GM21576 (cell line): ENCODE results near the gene BANK1.
A peak's percentile ranks its signal among the peaks of the same experiment; 100 is the strongest.

Experiments used
- ATAC-seq: cut with Tn5 transposase; IDR thresholded peaks from one replicate; pipeline ENCODE4 v1.9.1; 2021; ENCODE audit warnings: mild to moderate bottlenecking, moderate library complexity; ENCODE audit not compliant: unreplicated experiment

Gene BANK1

DNA sequence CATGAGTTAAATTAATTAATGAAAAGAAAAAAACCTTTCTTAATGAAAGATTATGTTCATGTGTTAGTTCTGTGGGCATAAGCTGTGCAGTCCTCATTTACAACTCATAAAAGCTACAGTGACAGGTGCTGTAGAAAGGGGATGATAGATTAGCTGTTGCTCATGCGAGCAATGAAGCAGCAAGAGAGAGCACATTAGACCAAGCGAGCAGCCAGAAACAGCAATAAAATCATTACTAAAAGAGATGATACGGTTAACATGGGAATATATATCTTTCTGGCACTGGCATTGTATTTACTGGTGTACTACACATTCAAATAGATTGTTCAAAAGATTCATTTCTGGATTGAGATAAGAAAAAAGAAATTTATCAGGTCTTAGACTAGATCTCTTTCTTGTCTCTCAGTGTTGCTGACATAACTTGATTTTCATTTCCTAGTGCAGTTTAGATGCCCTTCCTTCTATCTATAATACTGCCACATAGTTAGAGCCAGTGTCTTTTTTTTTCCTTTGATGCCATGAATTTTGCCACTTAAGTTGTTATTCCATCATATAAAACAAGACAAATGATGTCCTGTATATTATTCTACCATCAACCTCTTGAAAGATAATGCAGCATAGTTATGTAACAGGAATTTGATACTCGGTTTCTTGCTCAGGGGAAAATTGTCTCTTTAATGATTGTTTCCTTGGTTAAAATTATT is 164.6 kb downstream of the BANK1 start:
- no peak for ATAC-seq

DNA sequence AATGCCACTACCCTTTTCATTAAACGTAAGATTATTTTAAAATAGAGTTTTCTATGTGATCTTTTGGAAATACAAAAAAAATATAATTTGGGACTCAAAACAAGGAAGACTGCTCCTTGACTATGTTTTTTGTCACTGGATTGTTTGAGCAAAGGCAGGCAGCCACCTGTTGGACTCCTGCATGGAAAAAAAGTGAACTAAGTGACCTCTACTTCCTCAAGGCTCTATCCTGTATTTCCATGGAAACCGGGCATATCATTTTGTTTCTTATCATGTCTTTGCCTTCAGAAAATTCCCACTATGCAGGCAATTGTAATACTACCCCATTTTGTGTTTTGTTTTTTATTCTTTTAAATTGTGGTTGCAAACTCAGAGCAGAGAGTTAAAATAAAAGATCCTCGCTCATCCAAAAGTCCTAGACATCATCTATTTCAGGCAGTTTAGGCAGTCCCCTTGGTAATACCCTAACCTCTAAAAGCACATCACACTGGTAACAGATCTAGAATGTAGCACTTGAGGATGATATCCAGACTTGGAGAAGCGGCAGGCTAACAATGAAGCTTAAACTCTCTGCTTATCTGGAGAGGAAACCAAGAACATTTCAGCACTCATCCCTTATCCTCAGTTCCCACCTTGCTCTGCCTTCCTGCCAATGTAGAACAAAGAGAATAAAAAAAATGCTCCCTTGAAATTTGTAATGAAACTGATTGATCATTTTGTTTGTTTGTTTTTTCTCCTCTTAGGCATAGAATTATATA is 165.7 kb downstream of the BANK1 start:
- ATAC-seq, result no peak

DNA sequence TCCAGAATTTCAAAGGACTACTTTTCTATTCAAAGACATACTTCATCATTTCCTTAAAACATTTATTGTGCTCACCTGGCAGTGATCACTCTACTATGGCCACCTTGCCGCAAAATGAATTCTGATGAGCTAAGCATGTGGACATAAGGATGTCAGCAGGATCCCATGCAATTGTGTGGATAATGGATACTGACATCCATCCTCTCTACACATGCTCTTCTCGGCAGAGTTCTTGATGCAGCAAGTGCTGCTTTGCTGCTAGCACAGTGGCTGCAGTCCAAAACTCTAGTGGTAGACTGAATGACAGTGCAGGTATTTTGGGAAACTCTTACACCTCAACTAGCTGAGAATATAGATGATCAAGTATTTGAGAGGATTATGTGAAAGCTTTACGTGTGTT is 168.0 kb downstream of the BANK1 start:
- no peak for ATAC-seq

DNA sequence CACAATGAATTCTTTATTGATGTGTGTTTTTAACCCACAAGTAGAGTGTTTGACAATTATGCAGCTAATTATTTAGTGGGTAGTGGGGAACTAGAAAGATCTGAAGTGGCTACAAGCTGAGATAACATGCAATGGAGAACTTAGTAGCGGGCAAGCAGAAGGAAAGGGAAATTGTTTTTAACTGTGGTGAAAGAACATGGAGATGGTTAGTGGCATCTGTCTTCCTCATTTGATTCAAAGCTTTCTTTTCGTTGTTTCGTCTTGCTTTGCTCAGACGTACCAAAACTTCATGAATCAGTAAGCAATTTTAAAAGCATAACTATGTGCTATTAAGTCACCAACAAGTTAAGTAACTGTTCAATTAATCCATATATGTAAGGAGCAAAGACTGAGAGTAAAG is 169.9 kb downstream of the BANK1 start:
- no peak for ATAC-seq

DNA sequence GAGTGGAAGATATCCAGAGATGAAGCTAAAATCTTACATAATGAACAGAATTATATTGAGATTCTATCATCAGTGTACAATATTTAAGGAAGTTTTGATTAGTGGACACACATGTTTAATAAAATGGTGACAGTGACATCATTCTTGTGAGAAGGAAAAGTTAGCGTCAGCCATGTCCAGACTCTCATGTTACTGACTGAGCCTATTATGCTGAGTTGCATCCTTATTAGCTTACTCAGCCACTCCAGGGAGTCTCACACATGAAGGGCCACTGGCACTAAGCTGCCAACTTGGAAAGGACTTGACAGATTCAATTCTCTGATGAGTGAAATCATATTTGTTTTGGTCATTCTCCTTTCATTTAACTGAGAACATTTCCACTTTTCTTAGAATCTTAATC is 170.6 kb downstream of the BANK1 start:
- no peak for ATAC-seq

DNA sequence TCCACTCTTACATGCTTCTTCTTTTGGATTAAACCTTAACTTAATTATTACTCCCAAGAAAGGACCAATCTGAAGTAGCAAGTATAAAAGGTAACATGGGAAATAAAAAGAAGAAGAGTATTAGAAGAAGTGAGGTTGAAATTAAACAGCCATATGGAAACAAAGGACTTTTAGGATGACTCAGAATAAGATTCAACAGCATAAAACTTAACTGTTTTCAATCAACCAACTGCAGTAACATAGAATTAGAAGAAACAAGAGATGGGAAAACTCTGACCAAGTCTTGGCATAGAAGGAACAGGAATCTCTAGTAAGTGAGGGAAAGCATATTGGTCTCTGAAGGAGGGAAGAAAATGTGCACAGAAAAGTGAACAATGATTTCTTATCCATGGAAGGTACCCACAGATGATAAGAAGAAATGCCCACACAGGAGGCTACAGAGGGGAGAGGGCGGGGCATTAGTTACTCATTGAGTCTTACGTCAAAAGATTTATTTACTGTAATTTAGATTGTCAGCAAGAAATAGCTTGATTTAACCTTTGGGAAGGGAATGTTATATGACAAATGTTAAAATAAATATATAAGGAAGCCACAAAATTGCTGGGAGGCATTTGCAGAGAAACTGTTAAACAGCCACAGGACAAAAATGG is 177.3 kb downstream of the BANK1 start:
- no peak for ATAC-seq

GRCh38 chr4:101968364-101968763 is 177.8 kb downstream of the BANK1 start:
- no peak for ATAC-seq

GRCh38 chr4:101969965-101970364 is 179.4 kb downstream of the BANK1 start:
- ATAC-seq, result no peak

DNA sequence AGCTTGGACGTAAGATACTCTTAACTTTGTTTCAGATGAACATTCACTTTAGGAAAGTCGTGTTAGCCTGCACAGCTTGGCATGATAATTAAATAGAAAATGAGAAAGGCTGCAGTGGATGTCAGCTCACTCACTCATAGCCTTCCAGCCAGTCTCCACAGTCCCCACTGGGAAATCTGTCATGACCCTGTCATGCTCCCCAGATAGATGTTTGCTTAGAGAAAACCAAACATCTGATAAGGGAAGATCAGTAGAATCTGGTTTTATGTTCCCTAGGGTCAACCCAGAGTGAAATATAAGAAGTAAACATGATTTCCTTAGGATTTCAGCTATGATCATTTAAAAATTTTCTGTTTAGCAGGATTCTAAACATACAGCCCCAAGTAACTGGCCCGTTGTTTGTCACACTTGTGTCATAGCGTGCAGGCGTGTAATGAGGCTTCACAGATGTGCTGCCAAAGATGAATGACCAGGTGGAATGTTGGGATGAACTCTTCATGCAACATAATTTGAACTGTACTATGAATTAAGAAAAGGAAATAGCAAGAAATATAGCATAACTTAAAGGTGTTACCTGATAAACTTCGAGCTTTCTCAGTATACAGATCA is 180.1 kb downstream of the BANK1 start:
- ATAC-seq, result no peak

- ATAC-seq, result no peak
Observed at GRCh38 chr4:101972791-101973190, 182.3 kb downstream of the BANK1 start.

DNA sequence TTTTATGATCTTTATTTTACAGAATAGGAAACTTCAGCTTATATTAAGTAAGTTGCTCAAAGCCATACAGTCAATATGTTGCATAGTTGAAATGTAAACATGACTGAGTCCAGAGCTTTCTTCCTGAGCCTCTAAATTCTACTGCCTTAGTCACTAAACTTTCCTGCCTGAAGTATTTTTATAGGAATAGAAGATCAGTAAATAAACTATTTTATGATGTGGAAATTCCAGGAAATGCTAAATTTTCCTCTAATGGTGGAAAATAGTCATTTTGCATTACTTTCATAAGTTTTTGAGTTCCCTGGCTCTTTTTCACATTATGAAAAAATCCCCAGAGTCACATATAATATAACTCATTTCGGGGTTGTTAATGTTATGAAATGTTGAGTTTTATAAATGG is 182.8 kb downstream of the BANK1 start:
- ATAC-seq, result no peak

DNA sequence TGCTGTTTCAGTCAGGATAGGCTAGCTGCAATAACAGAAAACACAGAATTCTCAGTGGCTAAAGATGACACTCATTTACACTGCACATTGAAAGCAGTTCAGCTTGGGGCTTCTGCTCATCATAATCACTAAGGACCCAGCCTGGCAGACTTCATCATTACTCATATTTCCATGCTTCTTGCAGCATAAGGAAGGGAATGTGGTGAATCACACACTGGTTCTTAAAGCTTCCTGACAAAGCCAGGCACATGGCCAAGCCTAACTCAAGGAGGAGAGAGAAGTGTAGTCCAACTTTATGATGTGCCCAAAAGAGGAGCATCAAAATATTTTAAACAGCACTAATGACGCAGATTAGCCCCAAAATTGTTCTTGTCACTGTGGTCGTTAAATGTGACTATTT is 186.5 kb downstream of the BANK1 start:
- ATAC-seq, result no peak

GRCh38 chr4:101981756-101982155 is 191.2 kb downstream of the BANK1 start:
- no peak for ATAC-seq

DNA sequence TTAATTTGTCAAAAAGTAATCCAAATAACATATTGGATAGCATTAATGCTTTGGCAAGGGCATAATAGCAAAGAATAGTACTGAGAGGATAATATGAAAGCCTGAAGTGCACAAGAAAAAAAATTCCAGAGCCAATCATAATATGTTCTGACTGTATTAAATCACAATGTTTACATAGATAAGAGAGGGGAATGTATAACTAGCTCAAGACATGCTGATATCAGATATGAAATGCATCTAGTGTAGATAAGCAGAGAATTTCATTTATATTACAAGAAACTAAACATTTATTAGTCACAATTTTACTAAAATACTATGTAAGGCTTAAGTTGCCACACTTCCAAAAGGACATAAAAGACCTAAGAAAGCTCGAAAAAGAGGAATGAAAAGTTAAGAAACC is 193.3 kb downstream of the BANK1 start:
- ATAC-seq, result no peak

GRCh38 chr4:101987623-101988243 is 197.2 kb downstream of the BANK1 start:
- ATAC-seq, result peak; percentile 85

GRCh38 chr4:101989551-101989950 is 199.0 kb downstream of the BANK1 start:
- ATAC-seq, result no peak

DNA sequence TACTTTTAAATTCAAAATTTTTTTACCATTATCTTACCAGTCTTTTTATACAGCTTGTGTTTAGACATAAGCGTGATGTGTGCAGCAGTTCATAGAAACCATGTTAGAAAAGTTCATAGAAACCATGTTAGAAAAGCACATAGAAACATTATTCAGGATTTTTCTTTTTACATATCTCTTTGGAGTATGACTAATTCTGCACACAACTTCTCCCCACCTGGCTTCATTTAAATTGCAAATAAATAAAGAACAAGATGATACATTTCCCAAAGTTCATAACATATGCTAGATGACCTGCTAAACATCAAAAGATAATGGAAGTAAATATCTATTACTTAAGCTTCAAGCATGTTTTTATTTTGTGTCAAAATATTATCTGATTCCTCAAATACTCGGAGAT is 201.9 kb downstream of the BANK1 start:
- no peak for ATAC-seq

GRCh38 chr4:101993002-101993841 is 202.7 kb downstream of the BANK1 start:
- ATAC-seq, result no peak

DNA sequence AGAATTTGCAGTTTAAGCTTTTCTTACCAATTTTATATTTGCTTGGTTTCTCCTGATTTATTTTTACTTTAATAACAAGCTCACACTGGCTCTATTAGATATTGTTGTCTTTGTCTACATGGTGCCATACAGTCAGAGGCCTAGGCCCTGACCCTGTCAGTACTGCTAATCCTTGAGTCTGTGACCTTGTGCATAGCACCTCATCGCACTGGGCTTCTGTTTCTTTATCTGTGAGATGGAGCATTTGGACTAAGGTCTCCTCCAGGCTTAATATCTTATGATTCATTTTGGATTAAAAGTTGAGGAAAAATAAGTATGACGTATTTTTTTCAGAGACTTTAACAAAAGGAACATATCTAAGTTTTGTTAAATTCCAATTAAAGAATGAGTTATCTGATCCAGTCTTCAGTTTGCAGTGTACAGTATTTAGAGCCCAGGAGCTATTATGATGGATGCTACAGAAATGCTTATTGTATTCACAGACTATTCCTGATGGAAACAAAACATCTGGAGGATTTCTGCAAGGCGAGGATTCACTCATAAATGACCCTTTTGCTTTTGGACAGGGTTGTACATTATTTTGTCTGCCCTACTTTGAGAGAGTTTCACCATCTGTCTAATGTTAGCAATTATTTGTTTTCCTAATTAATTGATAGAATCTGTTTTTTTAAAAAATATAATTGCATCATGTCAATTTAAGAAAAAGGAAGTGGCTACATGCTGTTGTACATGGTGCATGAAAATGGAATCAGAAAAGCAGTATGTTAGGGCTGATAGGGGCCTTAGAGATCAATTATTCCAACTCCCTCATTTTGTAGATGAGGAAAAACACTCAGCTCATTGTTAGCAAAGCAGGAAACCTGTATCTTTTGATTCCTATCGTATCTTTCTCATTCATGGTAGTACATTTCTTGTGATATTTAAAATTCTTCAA is 203.6 kb downstream of the BANK1 start:
- no peak for ATAC-seq
